ENCODE data around the gene FCER1G.

DNA sequence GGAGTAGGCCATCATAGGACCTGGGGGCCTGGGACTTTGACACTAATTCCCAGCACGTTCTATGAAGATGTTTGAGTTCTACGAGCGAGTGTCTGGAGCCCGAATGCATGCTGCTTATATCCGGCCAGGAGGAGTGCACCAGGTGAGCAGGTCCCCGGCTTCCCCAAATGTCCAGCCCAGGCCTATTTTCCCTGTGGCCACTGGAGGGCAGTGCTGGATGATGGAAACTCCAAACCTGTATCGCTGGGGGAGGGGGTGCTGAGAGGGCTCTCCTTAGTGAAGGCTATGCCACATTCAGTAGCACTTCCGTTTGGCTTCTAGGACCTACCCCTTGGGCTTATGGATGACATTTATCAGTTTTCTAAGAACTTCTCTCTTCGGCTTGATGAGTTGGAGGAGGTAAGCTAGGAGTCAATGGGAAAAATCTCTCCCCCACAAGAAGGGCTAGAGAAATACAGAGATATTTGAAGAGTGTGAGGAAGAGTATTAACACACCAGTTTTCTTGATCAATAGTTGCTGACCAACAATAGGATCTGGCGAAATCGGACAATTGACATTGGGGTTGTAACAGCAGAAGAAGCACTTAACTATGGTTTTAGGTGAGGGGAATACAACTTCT, 5.2 kb upstream of the FCER1G start:
- TF ChIP-seq CTCF (conservative IDR thresholded peaks at IDR 0.05; ENCODE audit: low read length) (peak; percentile 95), EZH2phosphoT487 (IDR thresholded peaks at IDR 0.05; ENCODE audit: borderline replicate concordance) (no peak)

Measured in Loucy (cell line).